Glutamatergic neuron (in vitro differentiated cells): ENCODE data around the gene GLCCI1. TPM values are rescaled to one million over a fixed set of nuclear protein-coding genes. Genes with fewer than 3 reads are reported as not detected.
"Not testable (repeated sequence)": the region's sequence is repeated elsewhere in the genome, so short reads cannot be mapped to it uniquely, and the experiment has no call there.

Experiments used
- DNase-seq: peaks from one replicate; pipeline ENCODE4 v3.0.0; 2022
- H3K27ac Mint-ChIP-seq: one replicate; pipeline ENCODE4 v1.8.0; 2020; ENCODE audit warnings: mild to moderate bottlenecking, mixed read lengths, inconsistent platforms; ENCODE audit not compliant: unreplicated experiment
- H3K27me3 Mint-ChIP-seq: one replicate; pipeline ENCODE4 v1.8.0; 2020; ENCODE audit warnings: mild to moderate bottlenecking, moderate library complexity, mixed read lengths, inconsistent platforms; ENCODE audit not compliant: unreplicated experiment
- H3K36me3 Mint-ChIP-seq: one replicate; pipeline ENCODE4 v1.8.0; 2020; ENCODE audit warnings: mild to moderate bottlenecking, mixed read lengths, inconsistent platforms; ENCODE audit not compliant: unreplicated experiment
- H3K4me1 Mint-ChIP-seq: one replicate; pipeline ENCODE4 v1.8.0; 2020; ENCODE audit warnings: mild to moderate bottlenecking, low read depth, mixed read lengths, inconsistent platforms; ENCODE audit not compliant: unreplicated experiment
- H3K4me3 Mint-ChIP-seq: one replicate; pipeline ENCODE4 v1.8.0; 2020; ENCODE audit warnings: mild to moderate bottlenecking, mixed read lengths, inconsistent platforms; ENCODE audit not compliant: unreplicated experiment
- H3K9me3 Mint-ChIP-seq: one replicate; pipeline ENCODE4 v1.8.0; 2020; ENCODE audit warnings: mild to moderate bottlenecking, moderate library complexity, mixed read lengths, inconsistent platforms; ENCODE audit not compliant: unreplicated experiment
- CTCF ChIP-seq: fragments of 200-600 bp; sonication (generic); IDR thresholded peaks from one replicate; pipeline ENCODE4 v1.5.0; 2021; ENCODE audit not compliant: partially characterized antibody, unreplicated experiment
- total RNA-seq: library from RNA; stranded (reverse); fragmentation: NEBNext Ultra II Directional; extraction: Animal tissue kit (Norgen Biotek cat#: 25700); gene quantifications from one replicate; pipeline ENCODE4 v1.2.1, GENCODE V29; 2021; ENCODE audit not compliant: unreplicated experiment

GLCCI1 gene
- total RNA-seq, 1 donor from 2014 or later = 30.7 TPM

- no peak overlapping the region for H3K4me3 Mint-ChIP-seq
- H3K36me3 Mint-ChIP-seq = no peaks in the 10 kb centered on the region
Measured at GRCh38 chr7:8060241-8060640, 91.6 kb downstream of the GLCCI1 start.

GRCh38 chr7:8063300-8063699, 94.7 kb downstream of the GLCCI1 start:
- not testable (repeated sequence) for H3K9me3 Mint-ChIP-seq, H3K27ac Mint-ChIP-seq, H3K27me3 Mint-ChIP-seq, H3K4me1 Mint-ChIP-seq, DNase-seq, H3K36me3 Mint-ChIP-seq, H3K4me3 Mint-ChIP-seq

More at GRCh38 chr7:8060241-8060640, 91.6 kb downstream of the GLCCI1 start:
- peaks cover 2% of the 10 kb centered on the region for H3K27me3 Mint-ChIP-seq
- no peaks in the 10 kb centered on the region for H3K9me3 Mint-ChIP-seq
- no peak for DNase-seq
- no peak overlapping the region for H3K27ac Mint-ChIP-seq
- TF ChIP-seq CTCF = no peak
- no peaks in the 10 kb centered on the region for H3K4me1 Mint-ChIP-seq

- Mint-ChIP-seq H3K27ac (no peak overlapping the region), H3K27me3 (peaks cover 2% of the 10 kb centered on the region), H3K4me1 (peaks cover 3% of the 10 kb centered on the region), H3K9me3 (no peaks in the 10 kb centered on the region), H3K4me3 (no peak overlapping the region), H3K36me3 (no peaks in the 10 kb centered on the region)
- no peak for TF ChIP-seq CTCF
- DNase-seq = no peak
Measured at GRCh38 chr7:8063706-8064297, 95.2 kb downstream of the GLCCI1 start.

GRCh38 chr7:8064828-8065227, 96.2 kb downstream of the GLCCI1 start:
- Mint-ChIP-seq H3K4me1 (peaks cover 3% of the 10 kb centered on the region), H3K36me3 (no peaks in the 10 kb centered on the region), H3K9me3 (no peaks in the 10 kb centered on the region), H3K4me3 (no peak overlapping the region), H3K27ac (no peak overlapping the region), H3K27me3 (peaks cover 2% of the 10 kb centered on the region)
- TF ChIP-seq CTCF = no peak
- no peak for DNase-seq

DNA sequence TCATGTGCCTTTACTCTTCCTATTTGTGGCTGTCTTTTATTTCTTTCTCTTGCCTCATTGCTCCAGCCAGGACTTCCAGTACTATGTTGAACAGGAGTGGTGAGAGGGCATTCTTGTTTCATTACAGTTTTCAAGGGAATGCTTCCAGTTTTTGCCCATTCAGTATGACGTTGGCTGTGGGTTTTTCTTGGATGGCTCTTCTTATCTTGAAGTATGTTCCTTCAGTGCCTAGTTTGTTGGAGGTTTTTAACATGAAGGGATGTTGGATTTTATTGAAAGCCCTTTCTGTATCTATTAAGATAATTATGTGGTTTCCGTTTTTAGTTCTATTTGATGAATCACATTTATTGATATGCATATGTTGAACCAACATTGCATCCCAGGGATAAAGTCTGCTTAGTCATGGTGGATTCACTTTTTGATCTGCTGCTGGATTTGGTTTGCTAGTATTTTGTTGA, 96.8 kb downstream of the GLCCI1 start:
- Mint-ChIP-seq H3K4me1 (peaks cover 3% of the 10 kb centered on the region), H3K27me3 (peaks cover 2% of the 10 kb centered on the region), H3K27ac (no peak overlapping the region), H3K4me3 (no peak overlapping the region), H3K36me3 (no peaks in the 10 kb centered on the region), H3K9me3 (no peaks in the 10 kb centered on the region)
- no peak for DNase-seq
- TF ChIP-seq CTCF = no peak
